ENCODE results near the gene RAB44.

GRCh38 chr6:36655085-36655724 is 42.4 kb upstream of the RAB44 start:
- TF ChIP-seq, protein P1, sequence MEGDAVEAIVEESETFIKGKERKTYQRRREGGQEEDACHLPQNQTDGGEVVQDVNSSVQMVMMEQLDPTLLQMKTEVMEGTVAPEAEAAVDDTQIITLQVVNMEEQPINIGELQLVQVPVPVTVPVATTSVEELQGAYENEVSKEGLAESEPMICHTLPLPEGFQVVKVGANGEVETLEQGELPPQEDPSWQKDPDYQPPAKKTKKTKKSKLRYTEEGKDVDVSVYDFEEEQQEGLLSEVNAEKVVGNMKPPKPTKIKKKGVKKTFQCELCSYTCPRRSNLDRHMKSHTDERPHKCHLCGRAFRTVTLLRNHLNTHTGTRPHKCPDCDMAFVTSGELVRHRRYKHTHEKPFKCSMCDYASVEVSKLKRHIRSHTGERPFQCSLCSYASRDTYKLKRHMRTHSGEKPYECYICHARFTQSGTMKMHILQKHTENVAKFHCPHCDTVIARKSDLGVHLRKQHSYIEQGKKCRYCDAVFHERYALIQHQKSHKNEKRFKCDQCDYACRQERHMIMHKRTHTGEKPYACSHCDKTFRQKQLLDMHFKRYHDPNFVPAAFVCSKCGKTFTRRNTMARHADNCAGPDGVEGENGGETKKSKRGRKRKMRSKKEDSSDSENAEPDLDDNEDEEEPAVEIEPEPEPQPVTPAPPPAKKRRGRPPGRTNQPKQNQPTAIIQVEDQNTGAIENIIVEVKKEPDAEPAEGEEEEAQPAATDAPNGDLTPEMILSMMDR (IDR thresholded peaks at IDR 0.05) = no peak
- TF ChIP-seq POLR2A (IDR thresholded peaks at IDR 0.05) = no peak

All from prostate gland (tissue), 2 donors.